Bone marrow (tissue), 2 donors: ENCODE results near the gene IFNG-AS1.
A peak's percentile ranks its signal among the peaks of the same experiment; 100 is the strongest.

Source experiments
- DNase-seq, 2 donors: peaks; one replicate each; lab custom pipeline; 2025; lab: John Stamatoyannopoulos, UW

IFNG-AS1 gene

DNA sequence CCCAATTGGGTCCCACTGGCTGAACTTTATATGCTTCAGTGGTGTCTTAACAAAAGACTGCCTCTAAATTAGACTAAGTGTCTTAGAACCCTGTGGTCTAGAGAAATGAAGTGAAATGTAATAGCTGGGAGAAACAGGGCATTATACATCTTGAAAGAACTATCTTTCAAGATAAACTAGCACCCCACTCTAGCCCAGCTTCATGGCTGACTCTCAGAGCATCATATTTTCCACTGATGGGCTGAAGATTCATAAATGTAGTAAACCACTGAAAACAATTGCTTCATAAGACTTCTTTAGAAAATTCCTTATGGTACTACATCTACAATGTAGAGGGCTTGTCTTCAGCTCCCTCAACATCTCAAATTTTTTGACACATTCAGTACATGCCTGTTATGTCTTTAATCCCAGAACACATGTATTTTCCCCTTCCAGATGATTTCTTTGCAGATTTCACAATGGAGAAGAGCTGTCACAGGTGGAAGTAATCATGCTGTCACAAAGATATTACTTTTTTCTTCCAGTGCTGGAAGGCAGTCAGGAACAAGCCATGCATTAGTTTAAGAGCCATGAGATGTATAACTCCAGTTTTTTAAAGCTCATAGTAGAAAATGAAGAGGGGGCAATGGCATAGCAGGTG lies 48.5 kb downstream of the IFNG-AS1 start:
- no peak for DNase-seq

DNA sequence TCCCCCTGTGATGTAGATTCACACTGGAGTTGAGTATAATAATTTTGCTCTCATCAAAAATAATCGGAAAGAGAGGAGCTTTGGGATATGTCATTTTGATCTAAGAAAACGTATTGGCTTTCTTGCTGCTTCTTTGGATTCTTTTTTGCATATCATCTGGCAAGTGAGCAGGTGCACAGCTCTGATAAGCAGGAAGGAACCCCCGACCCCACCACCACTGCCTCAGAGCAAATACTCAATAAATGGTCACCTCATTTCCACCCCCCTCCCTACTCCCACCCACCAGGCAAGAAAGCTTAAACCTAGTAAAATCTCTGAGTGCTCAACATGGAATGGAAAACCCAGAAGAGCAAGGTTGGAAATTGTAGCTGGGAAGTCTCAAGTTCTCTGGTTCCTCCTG lies 49.4 kb downstream of the IFNG-AS1 start:
- DNase-seq, result no peak

DNA sequence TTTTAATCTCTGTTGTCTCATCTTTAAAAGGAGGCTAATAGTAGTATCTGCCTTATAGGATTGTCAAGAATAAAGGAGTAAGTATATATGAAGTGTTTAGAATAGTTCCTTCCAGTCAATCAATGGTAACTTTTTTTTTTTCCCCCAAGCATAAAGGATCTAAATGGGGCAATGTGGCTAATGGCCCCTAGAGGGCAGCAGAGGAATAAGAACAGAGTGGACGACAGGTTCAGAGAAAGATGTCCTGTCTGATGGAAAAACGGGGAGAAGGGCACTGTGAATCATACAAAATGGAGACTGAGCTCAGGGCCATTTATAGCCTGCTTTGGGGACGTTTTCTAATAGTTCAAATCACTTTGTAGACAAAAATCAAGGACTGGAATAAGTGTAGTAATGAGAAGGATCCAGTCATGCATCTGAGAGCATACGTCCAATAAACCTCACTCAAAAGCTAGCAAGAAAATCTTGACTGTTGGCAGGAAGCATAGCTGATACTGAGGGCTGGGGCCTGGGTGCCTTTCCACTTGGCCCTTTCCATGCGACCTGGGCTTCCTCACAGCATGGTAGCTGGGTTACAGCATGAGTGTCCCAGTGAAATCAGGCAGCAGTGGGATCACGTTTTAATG lies 51.3 kb downstream of the IFNG-AS1 start:
- peak in 1 of 2 donors; percentile 24 for DNase-seq

DNA sequence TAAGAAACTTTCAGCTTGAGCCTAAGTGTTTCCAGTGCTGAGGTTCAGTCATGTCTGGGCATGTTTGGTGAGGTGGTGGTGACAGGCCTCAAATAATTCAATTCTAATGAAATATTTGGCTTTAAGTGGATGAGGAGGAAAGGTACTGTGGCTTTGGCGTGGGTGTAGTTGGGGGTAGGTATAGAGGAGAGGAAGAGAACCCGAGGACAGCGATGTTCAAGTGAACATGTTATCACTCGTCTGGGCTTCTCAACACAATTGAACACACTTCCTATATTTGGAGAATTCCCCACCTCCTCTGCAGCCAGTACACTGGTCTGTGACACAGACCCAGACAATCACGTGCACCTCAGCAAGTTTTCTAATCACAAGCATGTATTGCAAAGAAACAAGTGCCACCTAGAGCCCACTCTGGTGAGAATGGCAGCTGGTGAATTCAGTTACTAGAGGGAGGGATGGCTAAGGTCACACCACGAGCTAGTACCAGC lies 53.0 kb downstream of the IFNG-AS1 start:
- DNase-seq, result no peak

DNA sequence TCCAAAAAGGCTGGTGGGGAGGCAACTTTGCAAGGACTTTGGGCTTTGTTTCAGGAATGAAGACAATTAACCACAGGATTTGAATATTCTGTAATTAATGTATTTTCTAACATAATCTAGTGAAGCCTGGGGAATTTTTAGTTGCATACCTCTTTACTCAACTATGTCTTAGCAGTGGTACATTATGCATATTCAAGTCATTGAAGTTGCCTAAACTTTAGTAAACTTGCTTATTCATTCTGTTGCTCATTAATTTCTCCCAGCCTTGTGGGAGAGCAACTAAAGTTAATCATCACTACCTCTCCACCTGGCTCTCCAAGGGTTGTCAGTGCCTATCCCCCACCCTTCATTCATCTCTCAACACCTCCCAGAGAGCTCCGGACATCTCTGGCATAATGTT lies 54.2 kb downstream of the IFNG-AS1 start:
- DNase-seq, result no peak

DNA sequence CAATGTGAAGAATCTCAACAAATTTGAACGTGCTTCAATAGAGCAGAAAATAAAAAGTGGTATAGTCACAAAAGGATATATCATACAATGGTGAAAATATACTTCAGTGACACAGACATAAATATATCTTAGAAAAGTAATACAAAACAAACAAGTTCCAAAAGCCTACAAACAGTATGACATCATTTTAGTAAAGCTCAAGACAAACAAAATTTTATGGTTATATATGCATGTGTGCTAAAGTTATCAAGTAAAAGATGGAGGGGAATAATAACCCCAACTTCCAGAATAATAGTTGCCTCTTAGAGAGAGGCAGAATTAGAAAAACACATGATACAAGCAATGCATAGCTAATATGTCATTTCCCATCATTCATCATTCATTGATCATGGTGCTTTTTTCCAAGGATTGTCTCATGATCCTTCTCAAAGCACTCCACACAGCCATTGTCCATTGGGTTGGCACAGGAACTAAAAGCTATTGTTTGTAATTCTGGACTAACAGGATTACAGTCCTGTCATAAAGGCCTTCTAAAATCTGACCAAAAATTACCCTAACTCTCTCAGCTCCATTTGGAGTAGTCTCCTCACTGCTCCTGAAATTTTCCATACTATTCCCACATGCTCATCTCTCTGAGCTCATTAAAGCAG lies 59.5 kb downstream of the IFNG-AS1 start:
- DNase-seq, result no peak

DNA sequence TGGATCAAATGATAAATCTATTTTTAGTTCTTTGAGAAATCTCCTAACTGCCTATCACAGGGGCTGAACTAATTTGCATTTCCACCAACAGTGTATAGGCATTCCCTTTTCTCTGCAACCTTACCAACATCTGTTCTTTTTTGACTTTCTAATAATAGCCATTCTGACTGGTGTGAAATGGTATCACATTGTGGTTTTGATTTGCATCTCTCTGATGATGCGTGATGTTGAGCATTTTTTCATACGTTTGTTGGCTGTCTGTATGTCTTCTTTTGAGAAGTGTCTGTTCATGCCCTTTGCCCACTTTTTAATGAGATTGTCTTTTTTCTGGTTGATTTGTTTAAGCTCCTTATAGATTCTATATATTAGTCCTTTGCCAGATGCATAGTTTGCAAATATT lies 67.1 kb downstream of the IFNG-AS1 start:
- no peak for DNase-seq

DNA sequence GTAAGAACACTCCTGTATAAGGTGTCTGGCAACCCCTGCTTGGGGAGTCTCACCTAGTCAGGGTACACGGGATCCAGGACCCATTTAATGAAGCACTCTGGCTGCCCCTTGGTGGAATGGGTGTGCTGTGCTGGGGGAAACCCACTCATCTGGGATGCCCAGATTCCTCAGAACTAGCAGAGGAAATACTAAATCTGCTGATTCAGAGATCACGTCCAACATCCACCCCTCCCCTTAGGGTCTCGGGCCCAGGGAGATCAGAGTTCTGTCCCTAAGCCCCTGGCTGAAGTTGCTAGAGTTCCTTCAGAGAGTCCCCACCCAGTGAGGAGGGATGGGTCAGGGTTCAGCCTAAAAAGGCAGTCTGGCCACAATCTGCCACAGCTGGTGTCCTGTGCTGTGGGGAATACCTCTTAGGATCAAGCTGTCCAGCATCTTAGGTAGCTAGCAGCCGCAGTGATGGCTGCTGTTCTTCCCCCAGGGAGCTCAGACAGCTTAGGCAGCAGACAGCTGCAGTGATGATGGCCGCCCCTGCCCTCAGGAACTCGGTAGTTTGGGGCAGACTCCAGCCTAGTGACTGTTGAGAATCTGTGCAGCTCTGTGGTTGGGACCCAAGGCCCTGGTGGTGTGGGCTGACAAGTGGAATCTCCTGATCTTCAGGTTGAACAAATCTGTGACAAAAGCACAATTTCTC lies 74.8 kb downstream of the IFNG-AS1 start:
- DNase-seq, result no peak

DNA sequence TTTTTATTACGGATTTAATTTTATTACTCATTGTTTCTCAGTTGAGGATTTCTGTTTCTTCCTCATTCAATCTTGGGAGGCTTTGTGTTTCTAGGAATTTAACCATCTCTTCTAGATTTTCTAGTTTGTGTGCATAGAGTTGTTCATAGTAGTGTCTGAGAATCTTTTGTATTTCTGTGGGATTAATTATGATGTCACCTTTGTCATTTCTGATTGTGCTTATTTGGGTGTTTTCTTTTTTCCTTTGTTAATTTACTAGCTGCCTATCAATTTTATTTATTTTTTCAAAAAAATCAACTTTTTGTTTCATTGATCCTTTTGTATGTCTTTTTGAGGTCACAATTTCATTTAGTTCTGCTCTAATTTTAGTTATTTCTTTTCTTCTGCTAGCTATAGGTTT lies 75.9 kb downstream of the IFNG-AS1 start:
- no peak for DNase-seq

DNA sequence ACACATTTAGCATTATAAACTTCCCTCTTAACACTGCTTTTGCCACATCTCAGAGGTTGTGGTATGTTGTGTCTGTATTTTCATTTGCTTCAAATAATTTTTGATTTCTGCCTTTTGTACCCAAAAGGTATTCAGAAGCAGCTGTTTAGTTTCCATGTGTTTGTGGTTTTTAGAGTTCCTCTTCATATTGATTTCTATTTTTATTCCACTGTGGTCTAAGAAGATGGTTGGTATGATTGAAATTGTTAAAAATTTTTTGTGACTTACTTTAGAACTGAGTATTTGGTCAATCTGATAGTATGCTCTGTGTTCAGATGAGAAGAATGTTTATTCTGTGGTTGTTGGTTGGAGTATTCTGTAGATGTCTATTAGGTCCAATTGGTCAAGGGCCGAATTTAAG lies 76.4 kb downstream of the IFNG-AS1 start:
- no peak for DNase-seq

DNA sequence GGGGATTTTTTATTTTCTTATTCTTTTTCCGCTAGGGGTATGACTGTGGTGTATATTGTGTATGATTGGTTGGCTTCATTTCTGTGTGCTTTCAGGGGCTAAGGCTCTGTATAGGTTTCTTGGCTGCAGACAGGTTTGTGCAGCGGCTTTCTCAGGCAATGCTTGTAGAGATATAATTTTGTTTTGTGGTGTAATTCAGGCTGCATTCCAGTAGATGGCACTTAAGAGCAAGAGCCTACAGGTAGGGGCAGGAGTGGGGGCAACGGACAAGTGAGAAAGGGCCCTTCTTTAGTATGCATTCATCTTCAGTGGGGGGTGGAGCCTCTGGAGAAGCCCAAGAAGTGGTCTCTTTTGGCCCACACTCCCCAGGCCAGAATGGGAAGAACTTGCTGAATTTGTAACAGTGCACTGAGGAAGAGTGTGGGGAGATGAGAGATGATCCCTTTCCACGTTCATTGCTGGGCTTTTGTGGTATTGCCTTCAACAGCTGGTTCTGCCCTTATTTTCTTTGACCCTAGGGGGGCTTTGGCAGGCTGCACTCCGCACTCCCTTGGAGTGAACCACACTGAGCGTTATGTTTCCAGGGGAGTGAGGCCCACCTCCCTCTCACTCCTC lies 78.6 kb downstream of the IFNG-AS1 start:
- DNase-seq, result no peak

DNA sequence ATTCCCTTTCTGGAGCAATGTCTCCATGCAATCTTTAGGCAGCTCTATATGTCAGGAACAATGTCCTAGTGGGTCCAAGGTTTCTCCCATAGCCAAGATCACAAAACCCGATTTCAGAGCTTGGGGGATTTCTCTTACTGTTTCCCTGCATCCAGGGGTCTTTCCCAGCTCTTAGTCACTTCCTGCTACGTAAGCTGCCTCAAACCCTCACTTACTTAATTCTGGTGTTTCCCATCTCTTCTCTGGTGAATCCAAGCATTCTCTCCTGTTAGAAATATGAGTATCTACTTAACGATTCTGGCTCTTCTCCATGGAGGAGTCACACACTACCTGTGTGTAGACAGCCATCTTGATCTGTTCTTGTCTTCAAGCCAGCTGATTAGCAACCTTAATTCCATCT lies 80.0 kb downstream of the IFNG-AS1 start:
- DNase-seq, result no peak
